LNCaP clone FGC (cell line): ENCODE measurements around the gene CDCP1.

Source experiments
- DNase-seq: peaks from one replicate; pipeline ENCODE4 v3.0.0-alpha.2; 2011; ENCODE audit warnings: low read depth
- H3K4me3 ChIP-seq: 2 replicates; pipeline ENCODE4 v1.5.1; 2011; ENCODE audit warnings: mild to moderate bottlenecking, low read depth, low read length, control low read depth
- TF ChIP-seq, protein P1 (sequence below): IDR thresholded peaks from 2 replicates; pipeline ENCODE4 v1.5.1; 2012; ENCODE audit warnings: mild to moderate bottlenecking; ENCODE audit not compliant: control insufficient read depth, insufficient read depth; ENCODE audit errors: extremely low read depth

Gene CDCP1

DNA sequence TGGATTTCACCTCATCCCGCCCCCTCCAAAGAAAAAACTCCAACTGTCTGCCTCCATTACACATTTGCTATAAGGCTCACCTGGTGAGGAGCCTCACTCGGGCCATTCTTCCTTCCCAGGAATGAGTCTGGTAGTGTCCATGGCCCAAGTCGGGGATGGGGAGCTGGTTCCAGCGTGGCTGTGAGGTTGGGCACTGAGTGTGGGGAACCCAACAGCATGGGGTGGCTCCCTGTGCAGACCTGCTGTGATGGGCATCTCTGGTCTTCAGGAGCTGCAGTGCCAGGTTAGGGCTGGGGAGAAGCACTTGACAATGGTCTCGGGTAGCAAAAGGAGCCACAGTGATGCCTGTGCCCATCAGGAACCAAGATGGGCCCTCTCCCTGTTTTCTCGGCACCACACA, 40.7 kb upstream of the CDCP1 start:
- H3K4me3 ChIP-seq: no peak overlapping the region
- DNase-seq: no peak
- TF ChIP-seq, protein P1, sequence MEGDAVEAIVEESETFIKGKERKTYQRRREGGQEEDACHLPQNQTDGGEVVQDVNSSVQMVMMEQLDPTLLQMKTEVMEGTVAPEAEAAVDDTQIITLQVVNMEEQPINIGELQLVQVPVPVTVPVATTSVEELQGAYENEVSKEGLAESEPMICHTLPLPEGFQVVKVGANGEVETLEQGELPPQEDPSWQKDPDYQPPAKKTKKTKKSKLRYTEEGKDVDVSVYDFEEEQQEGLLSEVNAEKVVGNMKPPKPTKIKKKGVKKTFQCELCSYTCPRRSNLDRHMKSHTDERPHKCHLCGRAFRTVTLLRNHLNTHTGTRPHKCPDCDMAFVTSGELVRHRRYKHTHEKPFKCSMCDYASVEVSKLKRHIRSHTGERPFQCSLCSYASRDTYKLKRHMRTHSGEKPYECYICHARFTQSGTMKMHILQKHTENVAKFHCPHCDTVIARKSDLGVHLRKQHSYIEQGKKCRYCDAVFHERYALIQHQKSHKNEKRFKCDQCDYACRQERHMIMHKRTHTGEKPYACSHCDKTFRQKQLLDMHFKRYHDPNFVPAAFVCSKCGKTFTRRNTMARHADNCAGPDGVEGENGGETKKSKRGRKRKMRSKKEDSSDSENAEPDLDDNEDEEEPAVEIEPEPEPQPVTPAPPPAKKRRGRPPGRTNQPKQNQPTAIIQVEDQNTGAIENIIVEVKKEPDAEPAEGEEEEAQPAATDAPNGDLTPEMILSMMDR: no peak

DNA sequence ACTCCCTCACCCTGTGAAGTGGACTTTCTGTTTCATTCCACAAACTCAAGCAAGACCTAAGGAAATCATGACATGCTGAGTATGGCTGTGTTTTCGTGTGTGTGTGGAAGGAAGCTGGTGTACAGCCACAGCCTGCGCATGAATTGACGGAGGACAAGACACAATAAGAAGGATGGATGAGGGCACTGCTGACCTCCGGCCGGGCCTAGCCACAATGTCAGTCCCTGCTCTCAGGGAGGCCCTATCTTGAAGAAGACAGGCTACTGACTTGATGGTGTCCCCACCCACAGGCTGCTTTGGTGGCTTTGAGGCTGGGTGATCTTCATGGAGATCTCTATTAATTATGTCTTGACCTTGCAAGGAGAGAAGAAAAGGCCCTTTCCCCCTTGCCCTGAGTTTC, 39.3 kb upstream of the CDCP1 start:
- DNase-seq: no peak
- TF ChIP-seq, protein P1: no peak
- H3K4me3 ChIP-seq: no peak overlapping the region

DNA sequence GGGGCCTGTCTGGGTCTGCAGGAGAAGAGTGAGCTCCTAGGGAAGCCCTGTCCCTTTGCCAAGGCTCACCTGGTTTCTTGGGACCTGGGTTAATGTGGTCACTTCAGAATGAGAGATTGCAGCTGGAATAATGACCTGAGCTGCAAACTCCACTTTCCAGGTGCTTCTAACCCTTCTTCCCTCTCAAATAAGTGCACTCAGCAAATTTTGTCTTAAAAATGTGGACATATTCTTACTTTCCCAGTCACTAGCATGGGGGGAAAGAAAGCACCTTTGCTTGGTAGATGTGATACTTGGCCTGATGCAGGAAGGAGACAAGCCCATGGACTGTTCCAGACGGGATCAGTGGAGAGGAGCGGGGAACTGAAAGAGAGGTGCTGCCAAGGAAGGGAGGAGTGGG, 38.9 kb upstream of the CDCP1 start:
- DNase-seq: no peak
- TF ChIP-seq, protein P1: no peak

DNA sequence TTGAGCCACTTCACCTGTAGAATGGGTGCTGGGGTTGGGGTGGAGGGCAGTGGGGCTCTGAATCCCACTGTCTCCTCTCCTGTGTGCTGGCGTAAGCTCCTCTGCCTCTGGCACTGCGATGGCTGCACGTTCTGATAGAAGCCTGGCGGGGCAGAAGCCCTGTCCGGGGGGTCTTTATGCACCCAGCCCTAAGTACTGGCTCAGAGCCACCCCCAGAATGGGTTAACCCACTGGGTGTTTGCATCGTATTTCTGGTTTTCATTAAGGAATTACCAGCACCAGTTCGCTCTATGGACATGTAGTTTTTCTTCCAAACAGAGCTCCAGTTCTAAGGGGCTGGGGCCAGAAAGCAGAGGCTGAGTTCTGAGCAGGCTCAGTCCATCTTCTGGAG, 37.7 kb upstream of the CDCP1 start:
- TF ChIP-seq, protein P1: no peak
- H3K4me3 ChIP-seq: no peak overlapping the region
- no peak for DNase-seq

More for the DNA sequence above, 38.9 kb upstream of the CDCP1 start:
- H3K4me3 ChIP-seq: no peak overlapping the region

DNA sequence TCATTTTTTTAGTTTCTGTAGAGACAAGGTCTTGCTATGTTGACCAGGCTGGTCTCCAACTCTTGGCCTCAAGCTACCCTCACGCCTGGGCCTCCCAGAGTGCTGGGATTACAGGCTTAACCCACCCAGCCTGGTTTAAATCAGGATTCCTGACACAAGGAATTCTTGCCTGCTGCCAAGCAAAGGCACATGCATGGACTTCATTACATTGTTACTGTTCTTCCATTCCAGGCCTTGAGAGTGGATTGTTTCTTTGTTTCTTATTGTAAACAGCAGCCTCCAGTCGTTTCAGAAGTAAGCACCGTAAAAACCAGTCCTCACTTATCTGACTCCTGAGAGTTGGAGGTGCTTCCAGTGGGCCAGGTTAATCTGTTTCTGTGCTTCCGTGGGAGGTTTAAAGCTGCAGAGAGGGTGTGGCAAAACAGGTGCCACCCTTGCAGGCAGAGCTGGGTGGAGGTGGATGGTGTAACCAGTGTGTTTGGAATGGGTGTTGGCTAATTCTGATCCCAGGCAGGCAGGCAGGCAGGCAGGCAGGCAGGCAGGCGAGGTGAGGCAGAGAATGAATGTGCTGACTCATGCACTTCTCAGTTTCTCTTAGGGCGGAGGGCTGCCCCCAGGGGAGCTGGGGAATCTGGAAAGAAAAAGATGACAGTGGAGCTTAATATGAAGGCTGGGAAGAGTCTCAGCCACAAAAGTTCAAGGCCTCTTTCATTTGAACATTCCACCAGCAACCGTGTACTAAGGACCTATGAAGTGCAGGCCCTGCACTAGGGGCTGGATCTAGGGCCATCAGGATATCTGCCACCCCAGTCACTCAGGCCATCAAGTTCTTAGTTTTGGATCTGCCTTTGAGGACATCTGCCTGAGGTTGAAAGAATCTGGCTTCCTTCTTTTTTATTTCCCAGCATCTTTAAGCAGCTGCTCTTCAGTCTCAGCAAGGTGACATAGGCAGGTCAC, 37.0 kb upstream of the CDCP1 start:
- DNase-seq: peak; percentile 42
- H3K4me3 ChIP-seq: no peak overlapping the region
- TF ChIP-seq, protein P1: no peak

DNA sequence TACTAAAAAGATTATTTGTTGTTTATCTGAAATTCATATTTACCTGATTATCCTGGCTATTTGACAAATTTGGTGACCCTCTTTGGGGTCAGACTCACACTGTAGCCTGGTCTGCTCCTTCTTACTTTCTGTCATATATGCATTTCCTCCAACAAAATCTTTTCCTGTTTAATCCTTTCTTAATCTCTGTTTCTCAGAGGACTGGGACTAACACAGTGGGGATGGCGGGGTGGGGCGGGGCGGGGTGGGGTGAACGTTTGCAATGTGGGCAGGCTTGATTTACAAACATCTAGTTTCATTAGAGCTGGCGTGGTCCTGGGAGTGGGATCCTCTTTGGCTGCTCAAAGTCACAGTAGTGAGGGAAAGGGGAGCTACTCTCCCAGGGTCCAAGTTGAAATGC, 35.3 kb upstream of the CDCP1 start:
- no peak overlapping the region for H3K4me3 ChIP-seq
- TF ChIP-seq, protein P1: no peak
- no peak for DNase-seq
